OCI-LY1 (cell line): ENCODE measurements around the gene IRAK1.
"Not testable (repeated sequence)": the region's sequence is repeated elsewhere in the genome, so short reads cannot be mapped to it uniquely, and the experiment has no call there.

Experiments
- H2AFZ ChIP-seq: fragments of 200-600 bp; sonication (generic), shearing (Covaris generic); 2 replicates; pipeline ENCODE4 v1.6.0; 2014; ENCODE audit warnings: antibody characterized with exemption, mild to moderate bottlenecking, low read length
- H3F3A ChIP-seq: fragments of 200-600 bp; sonication (generic), shearing (Covaris generic); 2 replicates; pipeline ENCODE4 v1.6.0; 2014; ENCODE audit warnings: mild to moderate bottlenecking, antibody characterized with exemption, low read length, moderate library complexity; ENCODE audit not compliant: insufficient read depth
- H3K27ac ChIP-seq: fragments of 200-600 bp; sonication (generic); 2 replicates; pipeline ENCODE4 v1.5.1; 2014; ENCODE audit warnings: low read length, mixed run types, mild to moderate bottlenecking, low read depth; ENCODE audit not compliant: poor library complexity, severe bottlenecking
- H3K27me3 ChIP-seq: fragments of 200-600 bp; sonication (generic); 2 replicates; pipeline ENCODE4 v1.6.0; 2014; ENCODE audit warnings: antibody characterized with exemption, mild to moderate bottlenecking, low read length, moderate library complexity; ENCODE audit not compliant: insufficient read depth
- H3K36me3 ChIP-seq: fragments of 200-600 bp; sonication (generic); 2 replicates; pipeline ENCODE4 v1.6.1; 2014; ENCODE audit warnings: mild to moderate bottlenecking, antibody characterized with exemption, low read length, moderate library complexity, mixed read lengths; ENCODE audit not compliant: insufficient read depth
- H3K4me1 ChIP-seq: fragments of 200-600 bp; sonication (generic); 2 replicates; pipeline ENCODE4 v1.5.1; 2014; ENCODE audit warnings: mild to moderate bottlenecking, low read length, moderate library complexity; ENCODE audit not compliant: insufficient read depth, severe bottlenecking
- H3K4me2 ChIP-seq: fragments of 200-600 bp; sonication (generic), shearing (Covaris generic); 2 replicates; pipeline ENCODE4 v1.6.1; 2014; ENCODE audit warnings: low read length
- H3K4me3 ChIP-seq: fragments of 200-600 bp; sonication (generic); 2 replicates; pipeline ENCODE4 v1.5.1; 2014; ENCODE audit warnings: low read length, low read depth, mild to moderate bottlenecking, mixed read lengths; ENCODE audit not compliant: poor library complexity, severe bottlenecking
- H3K79me2 ChIP-seq: fragments of 200-600 bp; shearing (Covaris generic); 2 replicates; pipeline ENCODE4 v1.6.1; 2016; ENCODE audit warnings: mixed run types, low read length, mixed read lengths; ENCODE audit not compliant: insufficient read depth
- H3K9ac ChIP-seq: fragments of 200-600 bp; sonication (generic), shearing (Covaris generic); 2 replicates; pipeline ENCODE4 v1.6.1; 2014; ENCODE audit warnings: mild to moderate bottlenecking, low read length, mixed read lengths
- H3K9me2 ChIP-seq: fragments of 200-600 bp; sonication (generic), shearing (Covaris generic); 2 replicates; pipeline ENCODE4 v1.6.1; 2014; ENCODE audit warnings: low read depth, mild to moderate bottlenecking, low read length, mixed read lengths
- H3K9me3 ChIP-seq: fragments of 200-600 bp; shearing (Covaris generic); 2 replicates; pipeline ENCODE4 v1.6.1; 2014; ENCODE audit warnings: low read length, mixed read lengths
- H4K20me1 ChIP-seq: fragments of 200-600 bp; sonication (generic), shearing (Covaris generic); 2 replicates; pipeline ENCODE4 v1.6.0; 2016; ENCODE audit warnings: mild to moderate bottlenecking, low read length; ENCODE audit not compliant: insufficient read depth
- CTCF ChIP-seq: fragments of 200-600 bp; sonication (generic), shearing (Covaris generic); IDR thresholded peaks from 2 replicates; pipeline ENCODE4 v1.5.1; 2017; ENCODE audit warnings: mild to moderate bottlenecking, antibody characterized with exemption, low read length, moderate library complexity, mixed read lengths
- EZH2 ChIP-seq: fragments of 200-600 bp; sonication (generic), shearing (Covaris generic); IDR thresholded peaks from 2 replicates; pipeline ENCODE4 v1.8.0; 2017; ENCODE audit warnings: borderline replicate concordance, mixed run types, mild to moderate bottlenecking, antibody characterized with exemption, low read length, moderate library complexity, mixed read lengths

Gene IRAK1

GRCh38 chrX:153995504-153995903 lies 24.2 kb downstream of the IRAK1 start:
- no peaks in the 10 kb centered on the region for H3F3A ChIP-seq
- no peaks in the 10 kb centered on the region for H3K79me2 ChIP-seq
- H3K4me1 ChIP-seq, result no peaks in the 10 kb centered on the region
- no peak overlapping the region for H3K4me3 ChIP-seq
- no peaks in the 10 kb centered on the region for H4K20me1 ChIP-seq
- no peak overlapping the region for H2AFZ ChIP-seq
- no peak overlapping the region for H3K4me2 ChIP-seq
- H3K9me3 ChIP-seq, result no peaks in the 10 kb centered on the region
- H3K27me3 ChIP-seq, result no peaks in the 10 kb centered on the region
- H3K36me3 ChIP-seq, result no peaks in the 10 kb centered on the region
- H3K9ac ChIP-seq, result no peak overlapping the region
- H3K27ac ChIP-seq, result no peak overlapping the region
- TF ChIP-seq CTCF (no peak), EZH2 (no peak)
- H3K9me2 ChIP-seq, result no peaks in the 10 kb centered on the region

- not testable (repeated sequence) for H3K9ac ChIP-seq, H3K4me1 ChIP-seq, H3K27me3 ChIP-seq, H3K9me3 ChIP-seq, H3K79me2 ChIP-seq, H3K9me2 ChIP-seq, H3K4me3 ChIP-seq, H3K36me3 ChIP-seq, H3K4me2 ChIP-seq, H3K27ac ChIP-seq, H4K20me1 ChIP-seq, H2AFZ ChIP-seq, H3F3A ChIP-seq
These were observed 25.3 kb downstream of the IRAK1 start for GRCh38 chrX:153994398-153994797.

- Histone ChIP-seq H3F3A (no peaks in the 10 kb centered on the region), H3K4me2 (no peak overlapping the region), H3K9me2 (no peaks in the 10 kb centered on the region), H3K27me3 (no peaks in the 10 kb centered on the region), H3K4me3 (no peak overlapping the region), H3K9me3 (no peaks in the 10 kb centered on the region), H2AFZ (no peak overlapping the region), H3K27ac (no peak overlapping the region), H3K36me3 (no peaks in the 10 kb centered on the region), H3K9ac (no peak overlapping the region), H4K20me1 (no peaks in the 10 kb centered on the region), H3K79me2 (no peaks in the 10 kb centered on the region), H3K4me1 (peaks cover 5% of the 10 kb centered on the region)
- no peak for TF ChIP-seq CTCF
These were observed 25.7 kb downstream of the IRAK1 start for GRCh38 chrX:153993978-153994377.

GRCh38 chrX:153993079-153993478 lies 26.6 kb downstream of the IRAK1 start:
- Histone ChIP-seq H3K4me3 (no peak overlapping the region), H3K9me3 (no peaks in the 10 kb centered on the region), H3F3A (no peaks in the 10 kb centered on the region), H3K9ac (no peak overlapping the region), H3K9me2 (no peaks in the 10 kb centered on the region), H3K4me2 (no peak overlapping the region), H3K36me3 (no peaks in the 10 kb centered on the region), H3K27ac (no peak overlapping the region), H3K27me3 (no peaks in the 10 kb centered on the region), H3K4me1 (peaks cover 5% of the 10 kb centered on the region), H3K79me2 (no peaks in the 10 kb centered on the region), H4K20me1 (no peaks in the 10 kb centered on the region), H2AFZ (no peak overlapping the region)
- TF ChIP-seq CTCF (no peak), EZH2 (no peak)
